ENCODE data around the gene RPL38.

The RPL38 gene

DNA sequence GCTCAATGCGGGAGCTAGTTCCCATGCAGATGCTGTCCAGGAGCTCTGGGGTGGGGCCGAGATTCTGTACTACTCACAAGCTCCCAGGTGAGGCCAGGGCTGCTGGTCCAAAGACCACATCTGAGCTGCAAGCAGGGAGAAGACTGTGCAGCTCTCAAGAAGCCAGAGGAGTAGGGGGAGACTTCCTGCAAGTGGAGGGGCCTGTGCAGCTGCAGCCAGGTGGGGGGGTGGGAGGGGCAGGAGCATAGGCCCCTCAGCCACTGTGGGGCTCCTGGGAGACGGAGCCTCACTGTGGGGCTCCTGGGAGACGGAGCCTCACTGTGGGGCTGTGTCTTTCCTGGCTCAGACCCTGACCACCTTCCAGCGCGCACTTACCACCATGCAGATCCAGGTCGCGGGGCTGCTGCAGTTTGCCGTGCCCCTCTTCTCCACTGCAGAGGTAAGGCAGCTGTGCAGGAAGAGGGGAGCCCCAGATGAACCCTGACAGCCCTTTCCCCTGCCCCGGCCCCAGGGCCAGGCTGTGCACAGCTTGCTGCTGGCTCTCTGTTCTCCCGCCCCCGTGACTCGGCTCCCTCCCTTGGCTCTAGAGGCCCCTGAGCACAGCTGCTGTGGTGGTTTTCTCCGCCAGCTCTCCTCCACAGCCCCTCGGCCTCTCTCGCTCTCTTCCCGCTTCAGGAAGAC is 46.3 kb downstream of the RPL38 start:
- no peak for DNase-seq
- TF ChIP-seq POLR2A (IDR thresholded peaks at IDR 0.05; ENCODE audit: low read length) (no peak), GATA1 (IDR thresholded peaks at IDR 0.05; ENCODE audit: low read depth, low read length) (no peak)

DNA sequence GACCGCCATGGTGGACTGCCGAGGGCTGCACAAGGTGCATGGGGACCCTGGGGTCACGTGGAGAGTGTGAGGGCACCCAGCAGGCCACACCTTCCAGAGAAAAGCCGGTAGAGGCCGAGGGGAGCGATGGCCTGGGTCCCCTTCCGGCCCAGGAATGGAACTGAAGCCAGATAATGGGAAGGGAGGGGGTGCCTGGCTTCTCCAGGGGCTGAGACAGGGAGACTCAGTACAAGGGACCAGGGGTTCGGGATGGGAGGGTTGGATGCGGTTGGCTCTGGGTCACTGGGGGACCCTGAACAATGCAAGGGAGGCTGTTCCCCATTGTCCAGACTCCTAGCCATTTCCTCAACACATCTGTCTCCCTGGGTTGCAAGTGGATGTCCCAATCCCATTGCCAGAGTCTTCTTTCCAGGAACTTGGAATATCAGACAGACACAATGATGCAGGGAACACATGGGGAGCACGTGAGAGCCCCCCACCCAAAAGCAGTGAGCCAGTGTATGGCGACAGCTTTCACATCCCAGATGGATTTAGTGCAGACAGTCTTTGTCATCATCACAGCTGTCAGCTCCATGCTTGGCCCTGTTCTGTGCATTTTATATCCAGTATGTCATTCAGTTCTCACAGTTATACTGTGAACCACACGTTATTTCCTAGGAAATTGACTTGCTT is 47.0 kb downstream of the RPL38 start:
- TF ChIP-seq POLR2A (IDR thresholded peaks at IDR 0.05; ENCODE audit: low read length) (no peak), GATA1 (IDR thresholded peaks at IDR 0.05; ENCODE audit: low read depth, low read length) (no peak)
- DNase-seq = no peak

GRCh38 chr17:74251051-74251450 is 47.6 kb downstream of the RPL38 start:
- no peak for DNase-seq
- TF ChIP-seq POLR2A (IDR thresholded peaks at IDR 0.05; ENCODE audit: low read length) (no peak), GATA1 (IDR thresholded peaks at IDR 0.05; ENCODE audit: low read depth, low read length) (no peak)

- no peak for DNase-seq
- TF ChIP-seq POLR2A (IDR thresholded peaks at IDR 0.05; ENCODE audit: low read length) (no peak), GATA1 (IDR thresholded peaks at IDR 0.05; ENCODE audit: low read depth, low read length) (no peak)
These were observed 48.1 kb downstream of the RPL38 start for GRCh38 chr17:74251569-74251968.

DNA sequence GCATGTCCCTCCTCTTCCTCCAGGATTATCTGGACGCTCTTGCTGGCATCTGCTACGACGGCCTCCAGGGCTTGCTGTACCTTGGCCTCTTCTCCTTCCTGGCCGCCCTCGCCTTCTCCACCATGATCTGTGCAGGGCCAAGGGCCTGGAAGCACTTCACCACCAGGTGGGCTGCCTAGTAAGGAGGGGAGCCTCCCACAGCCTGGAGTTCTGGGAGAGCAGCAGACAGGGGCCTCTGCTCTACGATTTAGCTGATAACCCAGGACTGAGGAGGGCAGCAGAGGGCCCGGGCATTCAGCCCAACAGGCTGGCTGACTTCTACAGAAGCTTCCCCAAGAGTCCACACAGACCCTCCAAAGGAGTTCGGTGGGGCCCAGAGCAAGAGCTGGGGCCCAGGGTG is 48.7 kb downstream of the RPL38 start:
- no peak for TF ChIP-seq POLR2A (IDR thresholded peaks at IDR 0.05; ENCODE audit: low read length)
- TF ChIP-seq GATA1 (IDR thresholded peaks at IDR 0.05; ENCODE audit: low read depth, low read length) = no peak
- DNase-seq = peak in 1 of 2 experiments; percentile 15

- TF ChIP-seq GATA1 (IDR thresholded peaks at IDR 0.05; ENCODE audit: low read depth, low read length) (no peak), POLR2A (IDR thresholded peaks at IDR 0.05; ENCODE audit: low read length) (no peak)
- no peak for DNase-seq
These were observed 49.6 kb downstream of the RPL38 start for GRCh38 chr17:74253036-74253435.

DNA sequence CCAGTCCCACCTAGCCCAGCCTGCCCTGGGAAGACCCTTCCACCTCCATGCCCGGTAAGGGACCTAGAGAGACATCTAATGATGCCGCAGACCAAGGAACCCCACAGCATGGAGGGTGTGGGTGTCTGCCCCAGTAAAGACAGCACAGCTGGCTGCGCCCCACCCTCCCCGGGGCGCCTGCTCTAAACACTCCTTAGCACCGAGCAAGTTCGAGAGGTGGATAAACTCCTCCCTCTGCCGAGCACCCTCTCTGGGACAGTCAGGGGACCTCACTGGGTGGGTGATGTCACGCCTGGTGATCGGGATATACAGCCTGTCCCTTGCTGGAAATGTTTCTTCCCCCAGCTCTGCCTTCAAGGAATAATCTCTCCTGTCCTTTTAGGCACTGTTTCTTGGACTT is 53.8 kb downstream of the RPL38 start:
- no peak for TF ChIP-seq POLR2A (IDR thresholded peaks at IDR 0.05; ENCODE audit: low read length)
- no peak for TF ChIP-seq GATA1 (IDR thresholded peaks at IDR 0.05; ENCODE audit: low read depth, low read length)
- DNase-seq = no peak

DNA sequence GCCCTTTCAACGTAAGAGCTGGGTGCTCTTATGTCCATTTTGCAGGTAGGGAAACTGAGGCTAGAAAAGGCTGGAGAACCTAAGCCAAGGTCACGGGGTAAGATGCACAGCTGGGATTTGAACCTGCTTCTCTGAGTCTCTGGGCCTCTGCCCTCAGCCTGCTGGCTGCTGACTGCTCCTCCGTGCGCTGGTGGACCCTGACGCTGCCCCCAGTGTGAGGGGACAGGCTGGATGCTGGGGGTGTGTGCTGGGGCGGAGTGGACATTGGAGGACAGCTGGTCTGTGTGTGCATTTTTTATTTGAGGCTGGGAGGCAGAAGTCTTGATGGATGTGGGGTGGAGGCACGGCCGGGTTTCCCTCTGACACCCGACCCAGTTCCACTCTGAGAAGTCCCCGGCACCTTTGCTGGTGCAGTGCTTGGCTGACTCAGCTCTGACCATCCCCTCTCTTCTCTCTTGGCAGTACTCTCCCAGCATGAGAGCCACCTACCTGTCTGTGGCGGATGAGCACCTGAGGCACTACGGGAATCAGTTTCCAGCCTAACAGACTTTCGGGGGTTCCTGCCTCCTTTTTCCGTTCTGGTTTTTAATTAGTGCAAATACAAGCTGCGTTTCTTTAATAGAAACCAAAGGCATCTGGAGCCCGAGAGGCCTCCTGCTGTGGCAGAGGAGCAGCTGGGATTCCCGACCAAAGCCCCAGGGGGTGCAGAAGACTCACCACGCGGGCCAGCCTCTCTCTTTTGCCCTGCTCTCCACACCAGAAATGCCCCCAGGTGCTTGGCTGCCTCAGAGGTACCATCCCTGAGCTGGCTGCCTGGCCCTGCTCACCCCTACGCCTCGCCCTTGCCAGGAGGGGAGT is 56.4 kb downstream of the RPL38 start:
- TF ChIP-seq POLR2A (IDR thresholded peaks at IDR 0.05; ENCODE audit: low read length) = no peak
- no peak for TF ChIP-seq GATA1 (IDR thresholded peaks at IDR 0.05; ENCODE audit: low read depth, low read length)
- DNase-seq = no peak
